Gastrocnemius medialis (tissue), 4 donors: Measurements from ENCODE around the gene S1PR5.

Experiments
- POLR2A ChIP-seq, 2 donors: fragments of 450-650 bp; IDR thresholded peaks; one replicate each; pipeline ENCODE4 v1.6.1; 2017; ENCODE audit warnings: antibody characterized with exemption in 2 of 2, mild to moderate bottlenecking in 2 of 2, moderate library complexity in 2 of 2
- TF ChIP-seq, protein P1 (sequence below), 5 experiments: fragments of 450-650 bp in 3 of 5; fragments of 200-600 bp in 2 of 5; sonication (generic) in 2 of 5; IDR thresholded peaks in 4 of 5; conservative IDR thresholded peaks in 1 of 5; 1 replicate in 4 of 5; 2 replicates in 1 of 5; pipeline ENCODE4 v1.5.1; 2016 to 2019; ENCODE audit warnings: antibody characterized with exemption in 5 of 5, mild to moderate bottlenecking in 3 of 5, moderate library complexity in 3 of 5

DNA sequence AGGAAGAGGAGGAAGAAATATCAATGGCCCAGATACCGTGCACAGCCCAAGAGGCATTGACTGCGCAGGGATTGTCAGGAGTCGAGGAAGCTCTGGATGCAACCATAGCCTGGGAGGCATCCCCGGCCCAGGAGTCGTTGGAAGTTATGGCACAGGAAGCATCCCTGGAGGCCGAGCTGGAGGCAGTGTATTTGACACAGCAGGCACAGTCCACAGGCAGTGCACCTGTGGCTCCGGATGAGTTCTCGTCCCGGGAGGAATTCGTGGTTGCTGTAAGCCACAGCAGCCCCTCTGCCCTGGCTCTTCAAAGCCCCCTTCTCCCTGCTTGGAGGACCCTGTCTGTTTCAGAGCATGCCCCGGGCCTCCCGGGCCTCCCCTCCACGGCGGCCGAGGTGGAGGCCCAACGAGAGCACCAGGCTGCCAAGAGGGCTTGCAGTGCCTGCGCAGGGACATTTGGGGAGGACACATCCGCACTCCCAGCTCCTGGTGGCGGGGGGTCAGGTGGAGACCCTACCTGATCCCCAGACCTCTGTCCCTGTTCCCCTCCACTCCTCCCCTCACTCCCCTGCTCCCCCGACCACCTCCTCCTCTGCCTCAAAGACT is 50.0 kb downstream of the S1PR5 start:
- TF ChIP-seq, protein P1, sequence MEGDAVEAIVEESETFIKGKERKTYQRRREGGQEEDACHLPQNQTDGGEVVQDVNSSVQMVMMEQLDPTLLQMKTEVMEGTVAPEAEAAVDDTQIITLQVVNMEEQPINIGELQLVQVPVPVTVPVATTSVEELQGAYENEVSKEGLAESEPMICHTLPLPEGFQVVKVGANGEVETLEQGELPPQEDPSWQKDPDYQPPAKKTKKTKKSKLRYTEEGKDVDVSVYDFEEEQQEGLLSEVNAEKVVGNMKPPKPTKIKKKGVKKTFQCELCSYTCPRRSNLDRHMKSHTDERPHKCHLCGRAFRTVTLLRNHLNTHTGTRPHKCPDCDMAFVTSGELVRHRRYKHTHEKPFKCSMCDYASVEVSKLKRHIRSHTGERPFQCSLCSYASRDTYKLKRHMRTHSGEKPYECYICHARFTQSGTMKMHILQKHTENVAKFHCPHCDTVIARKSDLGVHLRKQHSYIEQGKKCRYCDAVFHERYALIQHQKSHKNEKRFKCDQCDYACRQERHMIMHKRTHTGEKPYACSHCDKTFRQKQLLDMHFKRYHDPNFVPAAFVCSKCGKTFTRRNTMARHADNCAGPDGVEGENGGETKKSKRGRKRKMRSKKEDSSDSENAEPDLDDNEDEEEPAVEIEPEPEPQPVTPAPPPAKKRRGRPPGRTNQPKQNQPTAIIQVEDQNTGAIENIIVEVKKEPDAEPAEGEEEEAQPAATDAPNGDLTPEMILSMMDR (IDR thresholded peaks at IDR 0.05 in 4 of 5, conservative IDR thresholded peaks at IDR 0.05 in 1 of 5) = no peak
- TF ChIP-seq POLR2A (IDR thresholded peaks at IDR 0.05) = no peak
